Measurements from ENCODE around the gene DNAJC27. TPM values are rescaled to one million over a fixed set of nuclear protein-coding genes. Genes with fewer than 3 reads are reported as not detected.
"Not testable (repeated sequence)": the region's sequence is repeated elsewhere in the genome, so short reads cannot be mapped to it uniquely, and the experiment has no call there.

DNAJC27 gene
- 1.5 and 2.9 TPM in 2 replicates for total RNA-seq (2014; rRNA removed; shearing (Covaris generic))

- DNase-seq (ENCODE audit: low read depth), result peak; percentile 95
Measured at GRCh38 chr2:24971536-24972314, at the start of gene DNAJC27. TSS of gene DNAJC27 (minus strand) at chr2:24971955. CDS start at chr2:24971904, 51 bp downstream.

- peak; percentile 3 for DNase-seq (ENCODE audit: low read depth)
Measured at GRCh38 chr2:25018681-25019080, 46.9 kb upstream of the DNAJC27 start.

DNA sequence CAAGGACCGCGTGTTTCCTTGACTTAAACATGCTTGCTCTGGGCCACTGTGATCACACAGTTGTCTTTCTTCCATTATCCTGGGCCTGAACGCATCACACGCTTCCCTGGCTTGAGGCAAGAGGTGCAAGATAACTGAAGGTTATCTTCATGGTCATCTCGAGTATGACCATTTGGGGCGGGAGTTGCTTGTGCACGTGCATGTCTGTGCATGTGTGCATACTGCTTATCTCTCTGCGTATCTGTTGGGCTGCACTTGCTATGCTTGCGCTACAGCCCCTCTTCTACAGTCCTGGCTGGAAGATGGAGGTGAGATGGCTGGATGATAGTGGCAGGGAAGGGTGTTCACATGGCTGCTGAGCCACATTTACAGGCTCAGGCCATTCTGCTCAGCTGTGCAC is 42.9 kb upstream of the DNAJC27 start:
- DNase-seq (ENCODE audit: low read depth), result no peak

- not testable (repeated sequence) for DNase-seq (ENCODE audit: low read depth)
Measured at GRCh38 chr2:25011342-25011741, 39.6 kb upstream of the DNAJC27 start.

DNA sequence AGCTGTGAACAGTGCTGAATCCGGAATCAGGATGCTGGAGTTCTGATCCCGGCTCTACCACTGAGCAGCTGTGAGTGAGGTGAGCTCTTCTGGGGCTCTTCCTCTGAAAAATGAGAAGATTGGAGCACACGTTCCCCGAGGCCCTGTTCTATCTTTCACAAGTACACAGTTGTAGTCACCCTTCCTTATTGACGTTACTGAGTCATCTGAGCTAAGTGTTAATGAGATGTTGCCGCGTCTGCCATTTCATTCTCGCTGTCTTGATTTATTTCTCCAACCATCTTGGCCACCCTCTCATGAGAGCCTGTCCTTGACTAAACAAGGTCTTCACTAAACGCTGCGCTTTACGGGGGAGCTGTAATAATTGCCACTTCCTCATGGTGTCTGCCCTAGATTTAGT is 38.2 kb upstream of the DNAJC27 start:
- DNase-seq (ENCODE audit: low read depth), result no peak

- DNase-seq (ENCODE audit: low read depth), result no peak
Measured at GRCh38 chr2:25002066-25002465, 30.3 kb upstream of the DNAJC27 start.

- no peak for DNase-seq (ENCODE audit: low read depth)
Measured at GRCh38 chr2:25001325-25001637, 29.5 kb upstream of the DNAJC27 start.

- peak; percentile 18 for DNase-seq (ENCODE audit: low read depth)
Measured at GRCh38 chr2:25000503-25001324, 29.0 kb upstream of the DNAJC27 start.

DNA sequence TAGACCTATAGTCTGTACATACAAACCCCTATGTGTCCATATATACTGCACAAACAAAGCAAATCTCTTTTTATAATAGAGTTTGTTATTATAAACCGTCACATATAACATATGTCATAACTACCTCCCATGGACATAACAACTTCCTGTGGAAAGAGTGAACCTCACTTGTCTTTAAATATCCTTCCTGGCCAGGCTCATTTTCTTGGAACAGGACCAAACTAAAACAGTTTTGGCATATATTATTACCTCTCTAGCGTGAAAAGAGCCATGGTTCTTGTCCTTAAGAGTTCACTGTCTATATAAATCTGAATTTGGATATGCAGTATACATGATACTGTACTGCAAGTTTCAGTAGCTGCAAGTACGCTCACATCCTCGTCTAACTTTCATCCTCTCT is 28.3 kb upstream of the DNAJC27 start:
- peak; percentile 3 for DNase-seq (ENCODE audit: low read depth)

DNA sequence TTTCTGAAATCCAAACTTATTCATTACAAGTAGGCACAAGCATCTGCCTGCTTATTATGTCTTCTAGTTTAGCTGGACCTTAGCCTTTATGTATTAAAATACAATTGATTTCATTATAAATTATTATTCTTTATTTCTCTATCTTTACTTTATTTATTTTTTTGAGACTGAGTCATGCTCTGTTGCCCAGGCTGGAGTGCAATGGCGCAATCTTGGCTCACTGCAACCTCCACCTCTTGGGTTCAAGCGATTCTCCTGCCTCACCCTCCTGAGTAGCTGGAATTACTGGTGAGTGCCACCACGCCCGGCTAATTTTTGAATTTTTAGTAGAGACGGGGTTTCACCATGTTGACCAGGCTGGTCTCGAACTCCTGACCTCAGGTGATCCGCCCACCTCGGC is 27.3 kb upstream of the DNAJC27 start:
- DNase-seq (ENCODE audit: low read depth), result not testable (repeated sequence)

- no peak for DNase-seq (ENCODE audit: low read depth)
Measured at GRCh38 chr2:24994146-24994724, 22.5 kb upstream of the DNAJC27 start.

GRCh38 chr2:24993406-24994145 is 21.8 kb upstream of the DNAJC27 start:
- peak; percentile 12 for DNase-seq (ENCODE audit: low read depth)

GRCh38 chr2:24986372-24986771 is 14.6 kb upstream of the DNAJC27 start:
- no peak for DNase-seq (ENCODE audit: low read depth)

DNA sequence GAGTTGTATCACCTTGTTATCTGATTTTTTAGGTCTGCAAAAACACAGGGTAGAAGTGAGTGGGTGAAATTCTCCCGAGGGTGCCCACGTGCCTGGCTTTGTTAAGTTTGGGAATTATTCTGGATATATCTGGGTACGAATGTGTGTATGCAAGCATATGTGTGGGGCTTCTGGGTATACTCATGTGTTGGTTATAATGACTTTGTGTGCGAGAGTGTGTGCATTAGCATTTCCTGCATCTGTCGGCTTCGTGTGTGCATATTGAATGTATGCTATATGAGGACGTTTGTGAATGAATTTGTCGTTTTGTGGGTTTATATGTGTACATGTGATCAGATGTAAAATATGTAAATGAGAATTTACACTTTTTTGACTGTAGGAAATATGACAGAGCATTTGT is 13.8 kb upstream of the DNAJC27 start:
- DNase-seq (ENCODE audit: low read depth), result no peak

GRCh38 chr2:24984912-24985311 is 13.2 kb upstream of the DNAJC27 start:
- peak; percentile 3 for DNase-seq (ENCODE audit: low read depth)

DNA sequence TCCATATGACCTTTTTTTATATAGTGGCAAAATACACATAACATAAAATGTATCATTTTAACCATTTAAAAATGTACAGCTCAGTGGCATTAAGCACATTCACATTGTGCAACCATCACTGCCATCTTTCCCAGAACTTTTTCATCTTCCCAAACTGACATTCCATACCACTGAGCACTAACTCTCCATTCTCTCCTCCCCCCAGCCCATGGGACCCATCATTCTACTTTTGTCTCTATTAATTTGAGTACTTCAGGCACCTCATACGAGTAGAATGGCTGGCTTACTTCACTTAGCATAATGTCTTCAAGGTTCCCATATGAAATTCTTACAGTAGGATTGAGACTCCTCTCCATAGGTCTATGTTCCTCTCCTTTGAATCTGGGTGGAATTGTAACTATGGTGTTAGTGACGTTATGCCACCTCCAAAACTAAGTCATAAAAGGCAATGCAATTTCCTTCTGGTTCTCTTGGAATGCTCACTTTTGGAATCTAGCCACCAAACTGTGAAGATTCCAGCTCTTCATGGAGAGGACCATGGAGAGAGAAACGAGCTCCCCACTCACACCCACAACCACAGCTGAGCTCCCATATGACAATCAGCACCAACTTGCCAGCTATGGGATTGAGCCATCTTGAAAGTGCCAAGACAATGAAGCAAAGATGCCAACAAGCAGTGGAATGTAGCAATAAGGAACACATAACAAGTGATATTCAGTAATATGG is 9.8 kb upstream of the DNAJC27 start:
- DNase-seq (ENCODE audit: low read depth), result no peak

DNA sequence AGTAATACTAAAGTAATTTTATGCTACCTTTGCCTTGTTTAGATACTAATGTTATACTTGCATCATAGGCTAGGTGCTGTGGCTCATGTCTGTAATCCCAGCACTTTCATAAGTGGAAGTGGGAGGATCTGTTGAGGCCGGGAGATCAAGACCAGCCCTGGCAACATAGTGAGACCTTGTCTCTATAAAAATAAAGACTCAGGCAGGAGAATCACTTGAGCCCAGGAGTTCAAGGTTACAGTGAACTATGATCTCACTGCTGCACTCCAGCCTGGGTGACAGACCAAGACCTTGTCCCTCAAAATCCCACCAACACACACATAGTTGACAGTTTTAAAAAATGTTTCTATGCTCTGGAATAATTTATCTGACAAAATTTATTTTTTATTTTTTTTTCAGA is 6.9 kb upstream of the DNAJC27 start:
- DNase-seq (ENCODE audit: low read depth), result no peak

GRCh38 chr2:24977631-24978030 is 5.9 kb upstream of the DNAJC27 start:
- DNase-seq (ENCODE audit: low read depth), result no peak

GRCh38 chr2:24973812-24974211 is 2.1 kb upstream of the DNAJC27 start:
- no peak for DNase-seq (ENCODE audit: low read depth)

DNA sequence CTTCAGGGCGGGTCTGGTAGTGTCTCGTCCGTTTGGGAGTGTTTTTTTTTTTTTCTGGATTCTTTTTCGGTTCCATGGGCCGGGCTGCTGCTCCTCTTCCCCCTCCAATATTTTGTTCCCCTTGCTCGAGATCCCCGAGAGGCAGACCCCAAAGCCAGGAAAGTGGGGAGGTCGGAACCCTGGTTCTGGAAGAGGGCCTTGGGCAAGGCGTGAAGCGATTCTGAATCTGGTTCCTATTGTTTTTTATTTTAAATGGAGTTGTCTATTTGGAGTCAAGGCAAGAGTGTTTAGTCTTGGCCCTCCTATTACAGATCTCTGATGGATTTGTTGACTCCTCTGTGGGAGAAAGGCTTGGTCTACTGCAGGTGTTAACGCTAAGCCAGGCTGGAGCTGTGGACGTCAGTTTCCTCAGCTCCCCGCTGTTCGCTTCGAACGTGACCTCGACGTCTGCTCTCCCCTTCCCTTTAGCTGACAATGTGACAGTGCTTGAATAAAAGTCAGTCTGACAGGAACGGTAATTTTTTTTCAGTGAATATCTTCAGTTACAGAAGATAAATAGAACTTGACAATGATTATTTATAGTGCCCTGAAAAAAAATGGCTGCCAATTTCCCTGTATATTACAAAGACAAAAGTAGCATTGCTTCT is 683 bp upstream of the DNAJC27 start:
- peak; percentile 33 for DNase-seq (ENCODE audit: low read depth)

- DNase-seq (ENCODE audit: low read depth), result no peak
Measured at GRCh38 chr2:24971286-24971535, 544 bp downstream of the DNAJC27 start.

Measured in M059J (cell line).